Germinal center (tissue), 1 donor: ENCODE results near the gene ZNF831.

ENCODE experiments used
- DNase-seq: peaks from one replicate; pipeline ENCODE4 v3.0.0; 2012; ENCODE audit warnings: mixed read lengths, low spot score

The ZNF831 gene

GRCh38 chr20:59163631-59164530 is at the start of gene ZNF831:
Gene ZNF831, plus strand, starts transcription at chr20:59163821. Its CDS starts 27,199 bp downstream, at chr20:59191020.
- peak; percentile 49 for DNase-seq

GRCh38 chr20:59117526-59117925 is 46.1 kb upstream of the ZNF831 start:
- DNase-seq: no peak

- no peak for DNase-seq
These were observed 44.8 kb upstream of the ZNF831 start for GRCh38 chr20:59118855-59119254.

- DNase-seq: peak; percentile 38
These were observed 43.1 kb upstream of the ZNF831 start for GRCh38 chr20:59120491-59120890.

GRCh38 chr20:59120919-59121318 is 42.7 kb upstream of the ZNF831 start:
- DNase-seq: peak; percentile 60

GRCh38 chr20:59121714-59122565 is 41.7 kb upstream of the ZNF831 start:
- no peak for DNase-seq

- DNase-seq: no peak
These were observed 41.1 kb upstream of the ZNF831 start for GRCh38 chr20:59122566-59122919.

- peak; percentile 79 for DNase-seq
These were observed 40.5 kb upstream of the ZNF831 start for GRCh38 chr20:59123011-59123677.

GRCh38 chr20:59123678-59124255 is 39.9 kb upstream of the ZNF831 start:
- no peak for DNase-seq

GRCh38 chr20:59124296-59125029 is 39.2 kb upstream of the ZNF831 start:
- DNase-seq: peak; percentile 54

- no peak for DNase-seq
These were observed 38.3 kb upstream of the ZNF831 start for GRCh38 chr20:59125332-59125731.

GRCh38 chr20:59125836-59126235 is 37.8 kb upstream of the ZNF831 start:
- DNase-seq: no peak

- no peak for DNase-seq
These were observed 35.8 kb upstream of the ZNF831 start for GRCh38 chr20:59127839-59128238.

- DNase-seq: no peak
These were observed 31.9 kb upstream of the ZNF831 start for GRCh38 chr20:59131551-59132285.

- no peak for DNase-seq
These were observed 29.4 kb upstream of the ZNF831 start for GRCh38 chr20:59134182-59134581.

- DNase-seq: no peak
These were observed 28.5 kb upstream of the ZNF831 start for GRCh38 chr20:59135093-59135492.

GRCh38 chr20:59136027-59136426 is 27.6 kb upstream of the ZNF831 start:
- no peak for DNase-seq

GRCh38 chr20:59137532-59137931 is 26.1 kb upstream of the ZNF831 start:
- DNase-seq: no peak

GRCh38 chr20:59138114-59138748 is 25.4 kb upstream of the ZNF831 start:
- no peak for DNase-seq

- DNase-seq: no peak
These were observed 23.6 kb upstream of the ZNF831 start for GRCh38 chr20:59139998-59140397.
